HG02571 (cell line): Measurements from ENCODE around the gene MYCBPAP.

ENCODE experiments used
- ATAC-seq: cut with Tn5 transposase; IDR thresholded peaks from one replicate; pipeline ENCODE4 v1.9.1; 2021; ENCODE audit warnings: mild to moderate bottlenecking, moderate library complexity; ENCODE audit not compliant: unreplicated experiment

The MYCBPAP gene, protein sequence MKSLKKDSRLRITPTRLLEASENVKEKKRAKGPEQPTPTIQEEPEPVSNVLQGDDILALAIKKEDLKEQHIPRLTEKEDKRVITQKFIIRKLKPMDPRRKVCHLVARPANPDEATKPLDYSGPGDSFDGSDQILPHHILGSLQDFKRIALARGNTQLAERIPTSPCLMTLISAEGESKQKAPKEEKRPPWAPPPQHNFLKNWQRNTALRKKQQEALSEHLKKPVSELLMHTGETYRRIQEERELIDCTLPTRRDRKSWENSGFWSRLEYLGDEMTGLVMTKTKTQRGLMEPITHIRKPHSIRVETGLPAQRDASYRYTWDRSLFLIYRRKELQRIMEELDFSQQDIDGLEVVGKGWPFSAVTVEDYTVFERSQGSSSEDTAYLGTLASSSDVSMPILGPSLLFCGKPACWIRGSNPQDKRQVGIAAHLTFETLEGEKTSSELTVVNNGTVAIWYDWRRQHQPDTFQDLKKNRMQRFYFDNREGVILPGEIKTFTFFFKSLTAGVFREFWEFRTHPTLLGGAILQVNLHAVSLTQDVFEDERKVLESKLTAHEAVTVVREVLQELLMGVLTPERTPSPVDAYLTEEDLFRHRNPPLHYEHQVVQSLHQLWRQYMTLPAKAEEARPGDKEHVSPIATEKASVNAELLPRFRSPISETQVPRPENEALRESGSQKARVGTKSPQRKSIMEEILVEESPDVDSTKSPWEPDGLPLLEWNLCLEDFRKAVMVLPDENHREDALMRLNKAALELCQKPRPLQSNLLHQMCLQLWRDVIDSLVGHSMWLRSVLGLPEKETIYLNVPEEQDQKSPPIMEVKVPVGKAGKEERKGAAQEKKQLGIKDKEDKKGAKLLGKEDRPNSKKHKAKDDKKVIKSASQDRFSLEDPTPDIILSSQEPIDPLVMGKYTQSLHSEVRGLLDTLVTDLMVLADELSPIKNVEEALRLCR

DNA sequence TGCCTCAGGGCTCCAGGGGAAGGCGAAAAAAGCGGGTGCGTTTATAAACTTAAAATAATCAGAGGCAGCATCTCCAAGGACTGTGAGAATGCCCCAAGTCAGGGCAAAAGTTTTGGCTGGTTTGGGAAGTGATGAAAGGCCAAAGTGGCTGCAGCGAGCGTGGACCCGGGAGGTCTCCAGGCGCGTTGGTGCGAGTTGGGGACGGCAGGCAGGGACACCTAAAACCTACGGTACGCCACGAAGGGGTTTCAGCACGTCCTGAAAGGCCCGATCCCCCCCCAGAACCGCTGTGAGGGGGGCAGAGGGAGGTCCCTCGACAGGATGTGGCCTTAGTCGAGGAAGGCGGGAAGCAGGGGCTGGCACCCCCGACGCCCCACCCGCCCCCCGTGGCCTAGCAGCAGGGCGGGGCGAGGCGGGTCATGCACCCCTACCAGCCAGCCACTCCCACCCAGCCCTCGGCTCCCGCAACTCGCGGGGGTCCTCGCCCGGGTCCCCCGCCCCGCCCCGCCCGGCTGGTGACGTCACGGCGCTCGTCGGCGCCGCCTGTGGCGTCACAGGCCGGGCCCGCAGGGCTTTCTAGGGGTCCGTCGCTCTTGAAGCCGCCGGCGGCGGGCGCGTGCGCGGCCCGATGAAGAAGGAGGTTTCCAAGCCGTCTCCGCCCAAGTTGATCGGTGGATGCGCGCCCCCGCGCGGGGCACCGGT lies at the start of gene MYCBPAP:
Gene MYCBPAP, plus strand, starts transcription at position 569 of the 702 bp plus-strand sequence. CDS start 236 bp downstream, outside the sequence.
- ATAC-seq: peak; percentile 45

DNA sequence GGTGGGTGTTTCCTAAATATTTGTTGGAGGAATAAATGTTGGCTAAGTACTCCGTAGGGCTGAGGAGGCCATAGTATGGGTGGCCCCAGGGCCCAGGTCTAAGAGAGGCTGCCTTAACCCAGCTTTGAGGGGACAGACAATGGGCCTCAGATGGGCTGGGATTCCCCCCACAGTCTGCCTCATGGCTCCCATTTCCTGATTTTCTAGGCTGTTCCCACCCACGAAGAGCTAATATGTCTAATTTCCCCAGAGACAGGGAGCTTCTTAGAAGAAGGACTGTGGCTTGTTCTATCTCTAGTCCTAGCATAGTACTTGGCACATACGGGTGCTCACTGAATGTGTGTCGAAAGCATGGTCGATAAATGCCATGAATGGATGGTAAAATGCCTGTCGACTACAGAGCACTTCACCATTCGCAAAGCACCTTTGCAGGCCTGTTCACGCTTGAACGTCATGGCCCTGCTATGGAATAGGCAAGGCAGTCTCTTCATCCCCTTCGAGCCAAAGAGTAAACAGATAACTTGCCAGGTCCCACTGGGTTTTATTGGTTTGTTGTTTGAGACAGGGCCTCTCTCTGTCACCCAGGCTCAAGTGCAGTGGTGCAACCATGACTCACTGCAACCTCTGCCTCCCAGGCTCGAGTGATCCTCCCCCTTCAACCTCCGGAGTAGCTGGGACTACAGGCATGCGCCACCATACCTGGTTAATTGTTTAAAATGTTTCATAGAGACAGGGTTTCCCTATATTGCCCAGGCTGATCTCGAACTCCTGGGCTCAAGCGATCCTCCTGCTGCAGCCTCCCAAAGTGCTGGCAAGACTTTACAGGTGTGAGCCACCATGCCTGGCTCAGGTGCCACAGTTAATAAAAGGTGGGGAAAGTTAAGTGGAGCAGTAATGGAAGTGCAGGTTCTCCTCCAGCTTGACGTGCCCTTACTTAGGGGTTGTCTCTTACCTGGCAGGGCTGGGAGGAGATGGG lies 49.2 kb upstream of the MYCBPAP start:
- no peak for ATAC-seq

DNA sequence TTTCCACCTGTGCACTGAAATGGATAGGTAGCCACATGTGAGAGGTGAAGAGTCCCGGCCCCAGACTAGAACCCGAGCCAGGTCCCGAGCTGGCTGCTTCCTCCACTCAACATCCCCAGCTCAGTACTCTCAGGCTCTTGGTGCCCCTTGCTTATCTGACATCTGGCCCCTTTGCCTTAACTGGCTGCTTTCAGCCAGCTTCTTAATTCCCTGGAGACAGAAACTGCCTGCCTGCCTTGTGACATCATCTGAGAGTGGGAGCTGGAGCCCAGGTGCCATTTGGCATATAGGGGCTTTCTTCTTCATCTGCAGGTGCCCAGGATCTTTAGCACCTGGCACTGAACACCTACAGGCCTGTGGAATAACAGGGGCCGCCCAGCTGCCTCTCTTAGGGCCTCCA lies 48.5 kb upstream of the MYCBPAP start:
- no peak for ATAC-seq

DNA sequence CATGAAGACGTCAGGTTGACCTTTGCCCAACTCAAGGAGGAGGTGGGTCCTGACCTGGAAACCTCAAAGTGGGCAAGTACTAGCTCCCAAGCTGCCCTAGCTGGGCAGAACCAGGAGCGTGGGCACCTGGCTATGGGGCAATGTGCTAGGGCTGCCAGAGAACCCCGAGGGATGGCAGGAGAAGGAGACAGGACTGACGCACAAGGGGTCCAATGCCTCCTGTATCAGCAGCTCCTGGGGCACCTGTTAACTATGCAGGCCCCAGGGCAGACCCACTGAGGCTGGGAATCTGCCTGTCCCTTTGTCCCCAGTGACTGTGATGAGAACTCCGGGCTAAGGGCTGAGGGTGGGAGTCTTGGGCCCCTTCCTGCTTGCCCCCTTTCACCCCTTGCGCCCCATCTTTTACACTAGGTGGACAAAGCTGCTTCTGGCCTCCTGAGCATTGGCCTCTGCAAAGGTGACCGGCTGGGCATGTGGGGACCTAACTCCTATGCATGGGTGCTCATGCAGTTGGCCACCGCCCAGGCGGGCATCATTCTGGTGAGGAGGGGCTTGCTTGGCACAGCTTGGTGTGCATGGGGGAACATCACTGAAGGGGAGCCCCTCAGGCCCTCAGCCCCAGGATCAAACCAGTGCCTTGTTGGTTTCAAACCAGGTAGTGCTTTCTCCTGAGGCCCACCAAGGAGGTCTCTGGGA lies 47.3 kb upstream of the MYCBPAP start:
- ATAC-seq: no peak

DNA sequence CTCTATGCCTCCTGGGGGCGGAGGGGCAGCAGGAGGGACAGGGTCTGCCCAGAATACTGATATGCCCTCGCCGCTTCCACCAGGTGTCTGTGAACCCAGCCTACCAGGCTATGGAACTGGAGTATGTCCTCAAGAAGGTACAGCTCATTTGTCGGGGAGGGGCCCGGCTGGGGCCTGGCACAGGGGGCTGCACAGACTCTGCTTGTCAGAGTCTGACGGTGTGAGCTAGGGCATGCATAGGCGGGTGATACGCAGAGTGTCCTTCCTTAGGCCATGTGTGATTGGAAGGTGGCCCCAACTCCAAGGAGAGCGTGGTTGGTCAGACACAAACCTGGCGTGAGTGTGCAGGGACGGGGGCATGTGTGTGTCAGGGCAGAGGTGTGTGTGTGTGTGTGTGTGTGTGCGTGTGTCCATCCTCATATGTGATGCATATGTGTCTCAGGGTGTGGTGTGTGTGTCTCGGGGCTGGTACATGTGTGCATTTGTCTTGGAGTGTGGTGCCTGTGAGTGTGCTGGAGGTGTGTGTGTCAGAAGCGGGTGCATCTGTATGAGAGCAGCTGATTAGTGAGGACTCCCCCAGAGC lies 46.6 kb upstream of the MYCBPAP start:
- no peak for ATAC-seq

DNA sequence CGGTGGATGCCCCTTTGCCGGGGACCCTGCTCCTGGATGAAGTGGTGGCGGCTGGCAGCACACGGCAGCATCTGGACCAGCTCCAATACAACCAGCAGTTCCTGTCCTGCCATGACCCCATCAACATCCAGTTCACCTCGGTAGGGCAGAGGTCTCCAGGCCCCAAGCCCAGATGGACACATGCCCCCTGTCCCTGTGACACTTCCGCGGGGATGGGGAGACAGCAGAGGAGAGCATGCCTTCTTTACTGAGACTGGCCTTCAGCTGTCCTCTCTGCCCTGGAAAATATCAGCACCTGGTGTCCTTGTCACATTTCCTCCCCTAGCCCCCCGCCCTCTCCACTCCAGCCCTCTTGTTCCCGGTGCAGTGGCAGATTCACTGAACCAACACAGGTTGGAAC lies 45.8 kb upstream of the MYCBPAP start:
- ATAC-seq: no peak

DNA sequence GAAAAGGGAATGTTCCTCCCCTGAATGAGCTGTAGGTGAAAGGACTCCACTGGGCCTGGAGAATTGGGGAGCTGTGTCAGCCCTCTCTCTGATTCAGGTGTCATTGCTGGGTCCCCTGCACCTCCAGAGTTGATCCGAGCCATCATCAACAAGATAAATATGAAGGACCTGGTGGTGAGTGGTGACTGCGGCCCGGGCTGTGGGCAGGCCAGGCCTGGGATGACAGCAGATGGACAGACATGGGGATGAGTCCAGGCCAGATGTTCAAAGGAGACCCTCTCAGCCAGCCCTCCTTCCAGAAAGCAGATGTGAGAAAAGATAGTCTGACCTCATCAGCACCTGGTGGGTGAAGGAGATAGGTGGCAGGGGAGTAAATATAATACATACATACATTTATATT lies 44.1 kb upstream of the MYCBPAP start:
- no peak for ATAC-seq

DNA sequence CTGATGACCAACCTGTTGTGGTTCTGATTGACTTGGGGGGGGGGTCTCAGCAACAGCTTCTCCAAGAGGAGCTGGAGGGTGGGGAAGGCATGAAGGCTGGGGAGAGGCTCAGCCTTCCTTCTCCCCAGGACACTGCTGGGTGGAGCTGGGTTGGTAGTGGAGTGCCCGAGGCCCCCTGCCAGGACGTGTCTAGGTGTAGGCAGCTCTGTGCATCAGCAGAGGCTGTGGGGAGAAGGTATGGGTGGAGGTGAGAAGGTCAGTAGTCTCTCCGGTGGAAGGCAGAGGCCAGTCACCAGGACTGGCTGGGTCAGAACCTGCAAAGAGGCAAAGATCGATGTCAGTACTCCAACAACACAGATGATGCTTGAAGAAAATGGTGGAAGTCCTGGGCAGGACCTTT lies 43.5 kb upstream of the MYCBPAP start:
- no peak for ATAC-seq

DNA sequence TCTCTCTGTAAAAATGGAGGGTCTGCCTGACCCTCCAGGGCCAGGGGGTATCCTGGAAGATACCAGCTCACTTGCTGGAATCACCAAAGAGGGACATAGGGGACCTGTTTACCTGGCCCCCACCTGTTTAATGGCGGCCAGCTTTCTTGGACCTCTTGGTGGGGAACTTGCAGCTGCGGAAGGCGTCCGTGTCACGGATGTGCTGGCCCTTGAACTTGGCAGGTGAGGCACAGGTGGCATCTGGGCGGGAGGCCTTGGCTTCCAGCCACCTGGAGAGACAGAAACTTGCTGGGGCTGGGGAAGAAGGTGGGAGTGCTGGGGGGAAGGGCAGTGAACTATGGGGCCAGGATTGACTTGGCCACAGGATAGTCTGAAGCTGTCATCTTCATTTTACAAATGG lies 43.1 kb upstream of the MYCBPAP start:
- ATAC-seq: no peak

DNA sequence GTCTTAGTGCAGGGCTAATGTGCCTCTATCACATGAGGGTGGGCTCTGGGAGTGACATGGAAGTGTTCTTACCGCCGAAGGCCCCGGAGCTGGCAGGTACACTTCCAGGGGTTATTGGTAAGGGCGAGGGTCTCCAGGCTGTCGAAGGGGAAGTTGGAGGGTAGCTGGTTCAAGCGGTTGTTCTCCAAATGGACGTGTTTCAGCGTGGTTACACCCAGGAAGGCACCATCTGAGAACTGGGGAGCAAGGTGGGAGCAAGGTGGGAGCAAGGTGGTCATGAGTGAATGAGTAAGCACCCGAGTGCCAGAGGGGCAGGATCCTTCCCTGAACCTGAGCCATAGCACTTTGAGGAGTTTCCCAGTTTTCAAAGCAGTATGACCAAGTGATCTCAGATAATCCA lies 42.6 kb upstream of the MYCBPAP start:
- no peak for ATAC-seq

DNA sequence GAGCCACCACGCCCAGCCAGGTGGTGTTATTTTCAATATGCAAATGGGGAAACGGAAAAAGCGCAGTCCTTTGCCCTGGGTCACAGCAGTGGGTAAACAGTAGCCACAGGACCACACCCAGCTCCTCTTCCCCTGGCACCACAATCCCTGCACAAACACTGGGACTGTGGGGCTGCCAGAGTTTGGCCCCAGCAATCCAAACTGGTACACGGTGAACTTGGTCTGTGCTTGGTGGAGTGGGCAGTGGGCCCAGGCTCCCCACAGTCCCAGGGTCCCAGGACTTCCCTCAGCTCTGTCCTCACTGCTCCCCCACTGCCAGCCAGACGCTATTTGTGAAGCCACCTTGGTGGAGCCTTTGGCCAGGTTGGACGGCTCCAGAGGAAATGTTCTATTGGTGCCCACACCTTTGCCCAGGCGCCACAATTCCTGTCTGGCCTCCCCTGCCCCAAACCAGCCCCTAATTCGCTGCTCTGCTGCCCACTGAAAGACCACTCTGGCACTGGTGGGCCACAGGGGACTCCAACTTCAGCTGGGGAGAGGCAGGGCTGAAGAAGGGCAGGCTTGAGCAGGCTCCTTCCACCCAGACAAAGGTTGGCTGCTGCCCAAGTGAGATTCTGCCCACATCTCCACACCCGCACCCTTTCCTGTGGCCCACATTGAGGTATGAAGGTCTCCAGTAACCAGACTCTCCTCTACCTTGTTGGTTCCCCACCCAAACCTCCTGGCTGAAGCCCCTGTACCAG lies 41.7 kb upstream of the MYCBPAP start:
- no peak for ATAC-seq

DNA sequence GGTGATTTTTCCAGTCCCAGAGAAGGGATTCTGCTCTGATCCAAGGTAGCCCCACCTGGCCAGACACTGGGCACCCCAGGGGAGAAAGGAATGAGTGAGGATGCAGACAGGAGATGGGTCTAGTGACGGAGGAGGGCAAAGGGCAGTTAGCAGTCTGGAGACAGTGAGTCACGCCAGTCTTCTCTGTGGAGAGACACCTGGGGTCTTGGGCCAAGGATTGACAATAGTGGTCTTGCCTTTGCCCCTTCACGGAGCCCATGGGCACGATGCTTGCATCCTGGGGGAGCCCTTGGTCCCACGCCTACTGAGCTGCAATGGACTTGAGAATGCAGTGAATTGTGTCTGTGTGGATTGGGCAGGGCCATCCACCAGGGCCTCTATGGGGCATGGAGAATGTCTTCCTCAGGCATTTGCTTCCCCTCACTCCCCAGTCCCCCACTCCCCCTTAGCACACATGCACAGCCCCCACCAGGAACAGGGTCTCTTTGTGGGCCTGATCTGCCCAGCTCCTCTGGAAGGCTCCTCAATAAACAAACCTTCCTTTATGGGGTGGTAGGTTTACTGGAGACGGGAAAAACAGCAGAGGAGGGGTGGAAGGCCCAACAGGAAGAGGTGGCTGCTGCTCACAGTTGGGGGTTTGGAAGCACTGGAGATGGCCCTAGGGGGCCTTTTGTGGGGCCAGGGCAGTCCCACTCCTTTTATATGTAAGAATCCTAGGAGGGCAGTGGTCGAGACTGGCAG lies 41.0 kb upstream of the MYCBPAP start:
- ATAC-seq: no peak

DNA sequence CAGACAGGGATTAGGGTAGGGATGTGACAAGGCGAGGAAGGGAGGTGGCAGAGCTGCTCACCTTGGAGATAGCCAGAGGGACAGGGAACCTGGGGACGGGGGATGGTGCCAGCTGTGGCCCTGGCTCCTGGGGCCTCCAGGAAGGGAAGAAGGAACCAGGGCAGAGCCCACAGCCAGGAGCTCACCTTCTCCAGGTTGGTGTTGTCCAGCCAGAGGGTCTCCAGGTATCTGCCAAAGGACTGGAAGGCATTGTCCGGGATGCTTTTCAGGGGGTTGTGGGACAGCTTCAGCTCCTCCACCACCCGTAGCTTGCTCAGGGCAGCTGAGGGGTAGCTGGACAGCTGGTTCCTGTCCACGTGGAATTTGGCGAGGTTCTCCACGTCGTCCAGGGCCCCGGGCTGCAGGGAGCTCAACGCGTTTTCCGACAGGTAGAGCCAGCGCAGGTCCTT lies 40.4 kb upstream of the MYCBPAP start:
- no peak for ATAC-seq

DNA sequence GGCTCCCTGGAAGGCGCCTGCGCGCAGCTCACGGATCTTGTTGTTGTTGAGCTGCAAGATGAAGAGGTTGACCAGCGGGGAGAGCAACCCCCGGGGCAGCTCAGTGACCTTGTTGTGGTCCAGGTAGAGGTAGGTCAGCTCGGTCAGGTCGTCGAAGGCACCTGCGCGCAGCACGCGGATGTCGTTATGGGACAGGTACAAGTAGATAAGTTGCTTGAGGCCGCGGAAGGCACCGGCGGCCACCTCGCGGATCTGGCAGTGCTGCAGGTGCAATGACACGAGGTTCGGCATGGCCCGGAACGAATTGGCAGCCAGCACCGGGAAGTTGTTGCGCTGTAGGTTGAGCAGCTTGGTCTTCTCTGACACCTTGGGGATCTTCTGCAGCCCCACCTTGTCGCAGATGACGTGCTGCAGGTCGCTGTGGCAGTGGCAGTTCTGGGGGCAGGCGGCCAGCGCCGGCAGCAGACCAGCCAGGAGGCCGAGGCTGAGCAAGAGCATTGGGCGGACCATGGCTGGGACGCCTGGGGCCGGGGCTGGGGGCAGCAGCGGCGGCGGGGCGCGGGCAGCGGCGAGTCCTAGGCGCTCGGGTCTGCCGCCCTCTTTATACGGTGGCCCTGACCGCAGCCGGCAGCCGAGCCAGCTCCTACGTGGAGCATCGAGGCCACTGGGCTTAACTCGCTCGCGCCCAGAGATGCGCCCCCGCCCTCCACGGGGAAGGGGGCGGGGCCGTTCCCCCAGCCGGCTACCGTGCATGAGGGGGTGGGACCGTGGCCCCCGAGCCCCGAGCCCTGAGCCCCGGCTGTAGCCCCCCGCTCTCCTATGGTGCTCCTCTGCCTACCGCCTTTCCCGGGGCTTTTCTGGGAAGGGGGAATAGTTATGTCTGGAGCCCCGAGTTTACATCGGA lies 39.7 kb upstream of the MYCBPAP start, which contains the start of gene CHAD:
Gene CHAD, minus strand, starts transcription at position 577 of the 904 bp plus-strand sequence. Its CDS starts 67 bp downstream, at position 510.
- no peak for ATAC-seq

DNA sequence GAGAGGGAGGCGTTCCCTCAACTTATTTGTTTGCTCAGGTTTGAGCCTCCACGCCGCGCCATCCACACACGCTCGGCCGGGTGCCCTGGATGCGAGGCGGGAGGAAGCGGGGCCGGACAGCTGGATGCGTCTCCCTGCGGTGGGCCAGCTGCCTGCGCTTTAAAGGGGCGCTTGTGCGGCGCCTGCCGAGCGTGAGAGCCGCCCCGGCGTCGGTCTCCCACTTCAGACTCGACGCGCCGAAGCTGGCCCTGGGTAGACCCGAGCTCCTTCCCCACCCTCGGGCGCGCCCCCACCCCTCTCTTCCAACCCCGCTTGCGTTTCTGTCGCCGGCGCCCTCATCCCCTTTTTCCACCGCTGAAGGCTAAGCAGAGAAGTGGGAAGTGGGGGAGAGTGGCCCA lies 39.0 kb upstream of the MYCBPAP start:
- no peak for ATAC-seq

DNA sequence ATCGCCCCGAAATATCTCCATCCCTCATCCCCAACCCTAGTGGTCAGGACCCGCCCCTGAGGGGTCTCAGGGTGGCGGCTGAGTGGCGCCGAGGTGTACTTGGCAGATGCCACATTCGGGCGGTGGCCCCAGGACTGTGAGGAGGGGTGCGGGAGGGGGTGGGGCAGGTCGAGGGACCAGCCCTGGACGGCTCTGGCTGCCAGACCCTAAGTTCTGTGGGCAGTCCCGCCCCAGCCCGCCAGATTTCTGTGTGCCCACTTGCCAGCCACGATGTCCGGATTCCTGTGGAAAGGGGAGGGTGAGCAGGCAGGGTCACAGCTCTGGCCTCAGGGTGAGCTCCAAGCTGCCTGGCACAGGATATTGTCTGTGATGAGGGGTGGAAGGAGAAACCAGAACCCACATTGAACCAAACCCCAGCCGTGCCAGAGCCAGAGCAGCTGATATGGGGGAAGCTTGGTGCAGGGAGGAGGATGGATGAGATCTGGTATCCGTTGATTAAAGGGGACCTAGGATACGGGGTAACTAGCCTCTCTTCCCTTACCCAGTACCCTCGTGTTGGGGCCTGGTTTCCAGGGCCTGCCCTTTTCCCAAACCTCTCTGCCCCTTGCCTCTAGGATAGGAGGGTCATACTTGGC lies 38.5 kb upstream of the MYCBPAP start:
- ATAC-seq: no peak
